ENCODE measurements around the gene RHBDD1. TPM values are rescaled to one million over a fixed set of nuclear protein-coding genes. Genes with fewer than 3 reads are reported as not detected.

Gene RHBDD1
- polyA plus RNA-seq, 1 of the 3 experiments (the other 2 are of a cell fraction) = 10.3 TPM

- peaks cover 3 to 14% of the 10 kb centered on the region in 2 experiments; a peak in 3 of 4 replicates for H3K4me1 ChIP-seq (ENCODE audit: control insufficient read depth in 1 of 2, insufficient read depth in 2 of 2, low read depth in 1 of 2, low read length in 1 of 2)
- peaks cover 10% of the 10 kb centered on the region for H3F3A ChIP-seq (replicated peaks; ENCODE audit: insufficient read depth)
- peak within 1 kb of the TSS; percentile 74 to 75 for H3K27ac ChIP-seq (ENCODE audit: low read depth in 2 of 2, low read length in 1 of 2)
- peak within 1 kb of the TSS; percentile 90 for H3K4me2 ChIP-seq
- H2AFZ ChIP-seq (ENCODE audit: low read depth) = peak within 1 kb of the TSS; percentile 78
- ChIA-PET POLR2A (no interaction called here), CTCF (interaction anchor here (0.6 to 4.0 kb wide), 37 partner anchors 10 to 1617 kb away, joined by 3 to 28 read pairs (median 3); partner anchors contain the start of gene RHBDD1)
- peaks cover 52% of the 10 kb centered on the region for H3K79me2 ChIP-seq (ENCODE audit: insufficient read depth)
- peak within 1 kb of the TSS; percentile 79 to 90 for H3K4me3 ChIP-seq (ENCODE audit: low read depth in 2 of 2, low read length in 1 of 2)
- H4K20me1 ChIP-seq (ENCODE audit: insufficient read depth) = peaks cover 10% of the 10 kb centered on the region; the same call in 1 of the 2 replicates
- H3K9ac ChIP-seq = peak within 1 kb of the TSS; percentile 91
- DNase-seq = peak; percentile 89
- H3K36me3 ChIP-seq (replicated peaks in 1 of 2; ENCODE audit: control insufficient read depth in 1 of 2, insufficient read depth in 2 of 2, low read length in 1 of 2) = peaks cover 0 to 29% of the 10 kb centered on the region in 2 experiments
- WGBS (ENCODE audit: low lambda C conversion rate) = 2% methylated on average over 8 of the region's 82 CpGs
- H3K9me2 ChIP-seq = no peaks in the 10 kb centered on the region
- no peaks in the 10 kb centered on the region for H3K9me3 ChIP-seq
- no peaks in the 10 kb centered on the region for H3K27me3 ChIP-seq (ENCODE audit: insufficient read depth)
- no peak for TF ChIP-seq EP300 (IDR thresholded peaks at IDR 0.05; ENCODE audit: borderline replicate concordance in 1 of 2, low read depth in 1 of 2, low read length in 1 of 2)
- TF ChIP-seq MEF2A (IDR thresholded peaks at IDR 0.05; ENCODE audit: borderline replicate concordance, low read depth) = no peak
- peak; percentile 57 for TF ChIP-seq MAX (IDR thresholded peaks at IDR 0.05; ENCODE audit: low read depth)
- TF ChIP-seq, protein P1, sequence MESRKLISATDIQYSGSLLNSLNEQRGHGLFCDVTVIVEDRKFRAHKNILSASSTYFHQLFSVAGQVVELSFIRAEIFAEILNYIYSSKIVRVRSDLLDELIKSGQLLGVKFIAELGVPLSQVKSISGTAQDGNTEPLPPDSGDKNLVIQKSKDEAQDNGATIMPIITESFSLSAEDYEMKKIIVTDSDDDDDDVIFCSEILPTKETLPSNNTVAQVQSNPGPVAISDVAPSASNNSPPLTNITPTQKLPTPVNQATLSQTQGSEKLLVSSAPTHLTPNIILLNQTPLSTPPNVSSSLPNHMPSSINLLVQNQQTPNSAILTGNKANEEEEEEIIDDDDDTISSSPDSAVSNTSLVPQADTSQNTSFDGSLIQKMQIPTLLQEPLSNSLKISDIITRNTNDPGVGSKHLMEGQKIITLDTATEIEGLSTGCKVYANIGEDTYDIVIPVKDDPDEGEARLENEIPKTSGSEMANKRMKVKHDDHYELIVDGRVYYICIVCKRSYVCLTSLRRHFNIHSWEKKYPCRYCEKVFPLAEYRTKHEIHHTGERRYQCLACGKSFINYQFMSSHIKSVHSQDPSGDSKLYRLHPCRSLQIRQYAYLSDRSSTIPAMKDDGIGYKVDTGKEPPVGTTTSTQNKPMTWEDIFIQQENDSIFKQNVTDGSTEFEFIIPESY (IDR thresholded peaks at IDR 0.05; ENCODE audit: borderline replicate concordance, low read depth) = no peak
- TF ChIP-seq TCF12 (IDR thresholded peaks at IDR 0.05) = 0 out of 2 replicates have a peak, but pooled peaks have one; percentile 21
- TF ChIP-seq REST (IDR thresholded peaks at IDR 0.05; ENCODE audit: low read depth, low read length) = peak; percentile 10; the same call in 1 of the 2 replicates
- no peak for TF ChIP-seq IRF3 (IDR thresholded peaks at IDR 0.05; ENCODE audit: low read depth, low read length)
- no peak for TF ChIP-seq RFX5 (IDR thresholded peaks at IDR 0.05; ENCODE audit: low read length)
- TF ChIP-seq ELF1 (IDR thresholded peaks at IDR 0.05) = no peak
- no peak for TF ChIP-seq USF2 (IDR thresholded peaks at IDR 0.05; ENCODE audit: borderline replicate concordance, low read depth, low read length)
- TF ChIP-seq TEAD4 (IDR thresholded peaks at IDR 0.05; ENCODE audit: borderline replicate concordance, insufficient read depth) = 0 out of 2 replicates have a peak, but pooled peaks have one; percentile 16
- 0 out of 2 replicates have a peak, but pooled peaks have one; percentile 3 for TF ChIP-seq PBX3 (IDR thresholded peaks at IDR 0.05)
- TF ChIP-seq SMC3 (IDR thresholded peaks at IDR 0.05; ENCODE audit: low read depth, low read length) = peak; percentile 55
- TF ChIP-seq FOXM1 (IDR thresholded peaks at IDR 0.05; ENCODE audit: low read depth) = no peak
- no peak for TF ChIP-seq GATA2 (CRISPR knock-in tag; IDR thresholded peaks at IDR 0.05)
- no peak for TF ChIP-seq YY1 (IDR thresholded peaks at IDR 0.05; ENCODE audit: low read depth)
- no peak for TF ChIP-seq RCOR1 (IDR thresholded peaks at IDR 0.05; ENCODE audit: low read length)
- TF ChIP-seq NFIC (IDR thresholded peaks at IDR 0.05; ENCODE audit: borderline replicate concordance) = no peak
- TF ChIP-seq FOSL2 (IDR thresholded peaks at IDR 0.05; ENCODE audit: borderline replicate concordance, low read depth) = no peak
- no peak for TF ChIP-seq GABPA (IDR thresholded peaks at IDR 0.05; ENCODE audit: low read depth)
- peak; percentile 68 for TF ChIP-seq POLR2AphosphoS5 (IDR thresholded peaks at IDR 0.05; ENCODE audit: low read depth, low read length)
- TF ChIP-seq RXRA (IDR thresholded peaks at IDR 0.05; ENCODE audit: borderline replicate concordance, low read depth) = no peak
- no peak for TF ChIP-seq EZH2phosphoT487 (IDR thresholded peaks at IDR 0.05; ENCODE audit: borderline replicate concordance, low read depth)
- peak; percentile 81; the same call in 1 of the 2 replicates for TF ChIP-seq SIN3A (IDR thresholded peaks at IDR 0.05; ENCODE audit: borderline replicate concordance, low read depth, low read length)
Observed at GRCh38 chr2:226799211-226799975, 36.5 kb upstream of the RHBDD1 start, which contains the start of gene IRS1. TSS of gene IRS1 (minus strand) at chr2:226799820. CDS start at chr2:226798738, 1,082 bp downstream.

Data from SK-N-SH (cell line).